Subcutaneous adipose tissue (tissue), 4 donors: ENCODE results near the gene DPP3. TPM values are rescaled to one million over a fixed set of nuclear protein-coding genes. Genes with fewer than 3 reads are reported as not detected.

ENCODE experiments used
- total RNA-seq, 4 donors: library from RNA; depleted of rRNA; stranded (reverse); fragments of >200 nt; gene quantifications; one replicate each; pipeline ENCODE4 v1.1.0, GENCODE V29; 2016
- TF ChIP-seq, protein P1 (sequence below): fragments of 450-650 bp; IDR thresholded peaks from one replicate; pipeline ENCODE4 v1.5.1; 2016; ENCODE audit warnings: low read depth, mild to moderate bottlenecking, control low read depth, antibody characterized with exemption, moderate library complexity

The DPP3 gene
- total RNA-seq, 4 donors from 2014 or later = 12.6 to 17.8 (median 15.7) TPM

DNA sequence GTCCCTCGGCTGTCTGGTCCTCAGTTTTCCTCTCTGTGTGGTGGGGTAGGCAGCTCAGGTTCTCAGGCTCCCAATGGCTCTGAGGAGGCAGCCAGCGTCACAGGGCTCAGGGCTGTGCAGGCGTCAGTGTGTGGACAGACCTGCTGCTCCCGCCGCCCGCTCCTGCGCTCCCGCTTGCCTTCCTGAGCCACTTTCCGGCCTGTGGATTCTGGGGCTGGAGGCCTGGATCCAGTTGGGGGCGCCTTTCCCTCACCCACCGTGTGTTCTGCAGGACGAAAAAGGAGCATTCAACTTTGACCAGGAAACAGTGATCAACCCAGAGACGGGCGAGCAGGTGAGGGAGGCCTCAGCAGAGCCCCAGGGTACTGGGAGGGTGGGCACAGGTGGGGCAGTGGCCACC lies 14.7 kb downstream of the DPP3 start:
- TF ChIP-seq, protein P1, sequence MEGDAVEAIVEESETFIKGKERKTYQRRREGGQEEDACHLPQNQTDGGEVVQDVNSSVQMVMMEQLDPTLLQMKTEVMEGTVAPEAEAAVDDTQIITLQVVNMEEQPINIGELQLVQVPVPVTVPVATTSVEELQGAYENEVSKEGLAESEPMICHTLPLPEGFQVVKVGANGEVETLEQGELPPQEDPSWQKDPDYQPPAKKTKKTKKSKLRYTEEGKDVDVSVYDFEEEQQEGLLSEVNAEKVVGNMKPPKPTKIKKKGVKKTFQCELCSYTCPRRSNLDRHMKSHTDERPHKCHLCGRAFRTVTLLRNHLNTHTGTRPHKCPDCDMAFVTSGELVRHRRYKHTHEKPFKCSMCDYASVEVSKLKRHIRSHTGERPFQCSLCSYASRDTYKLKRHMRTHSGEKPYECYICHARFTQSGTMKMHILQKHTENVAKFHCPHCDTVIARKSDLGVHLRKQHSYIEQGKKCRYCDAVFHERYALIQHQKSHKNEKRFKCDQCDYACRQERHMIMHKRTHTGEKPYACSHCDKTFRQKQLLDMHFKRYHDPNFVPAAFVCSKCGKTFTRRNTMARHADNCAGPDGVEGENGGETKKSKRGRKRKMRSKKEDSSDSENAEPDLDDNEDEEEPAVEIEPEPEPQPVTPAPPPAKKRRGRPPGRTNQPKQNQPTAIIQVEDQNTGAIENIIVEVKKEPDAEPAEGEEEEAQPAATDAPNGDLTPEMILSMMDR = no peak

DNA sequence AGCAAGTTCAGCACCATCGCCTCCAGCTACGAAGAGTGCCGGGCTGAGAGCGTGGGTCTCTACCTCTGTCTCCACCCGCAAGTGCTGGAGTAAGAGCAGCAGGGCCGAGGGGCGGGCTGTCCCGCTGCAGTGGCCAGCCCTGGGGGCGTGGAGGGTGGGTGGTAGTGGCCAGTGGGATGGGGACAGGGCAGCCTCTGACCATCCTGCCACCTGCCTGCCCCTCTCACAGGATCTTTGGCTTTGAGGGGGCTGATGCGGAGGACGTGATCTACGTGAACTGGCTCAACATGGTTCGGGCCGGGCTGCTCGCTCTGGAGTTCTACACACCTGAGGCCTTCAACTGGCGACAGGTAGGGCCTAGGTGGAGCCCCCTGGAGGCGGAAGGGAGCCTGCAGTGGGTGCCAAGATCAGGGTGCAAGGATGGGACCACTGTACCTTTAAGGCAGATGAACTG lies 15.2 kb downstream of the DPP3 start:
- TF ChIP-seq, protein P1 = no peak

DNA sequence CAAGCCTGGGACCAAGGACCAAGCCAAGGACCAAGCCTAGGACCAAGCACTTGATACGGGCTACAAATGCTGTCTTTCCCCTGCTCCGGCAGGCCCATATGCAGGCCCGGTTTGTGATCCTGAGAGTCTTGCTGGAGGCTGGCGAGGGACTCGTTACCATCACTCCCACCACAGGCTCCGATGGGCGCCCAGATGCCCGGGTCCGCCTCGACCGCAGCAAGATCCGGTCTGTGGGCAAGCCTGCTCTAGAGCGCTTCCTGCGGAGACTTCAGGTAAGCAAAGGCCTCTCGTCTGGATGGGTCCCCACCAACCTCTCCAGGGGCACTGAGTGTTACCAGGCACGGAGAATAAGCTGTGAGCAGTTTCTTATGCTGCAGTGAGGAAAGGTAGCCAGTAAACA lies 17.0 kb downstream of the DPP3 start:
- TF ChIP-seq, protein P1 = no peak

DNA sequence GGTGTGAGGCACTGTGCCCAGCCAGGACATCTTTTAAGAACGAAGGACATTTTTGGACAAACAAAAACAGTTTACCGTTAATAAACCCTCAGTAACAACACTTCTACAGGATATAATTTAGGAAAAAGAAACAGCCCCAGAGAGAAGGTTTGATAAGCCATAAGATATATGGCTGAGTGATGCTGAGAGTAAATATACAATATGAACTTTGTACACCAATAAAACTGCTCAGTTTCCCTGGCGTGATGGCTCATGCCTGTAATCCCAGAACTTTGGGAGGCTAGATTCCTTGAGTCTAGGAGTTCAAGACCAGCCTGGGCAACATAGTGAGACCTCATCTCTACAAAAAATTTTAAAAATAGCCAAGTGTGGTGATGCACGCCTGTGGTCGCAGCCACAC lies 18.3 kb downstream of the DPP3 start:
- TF ChIP-seq, protein P1 = no peak

DNA sequence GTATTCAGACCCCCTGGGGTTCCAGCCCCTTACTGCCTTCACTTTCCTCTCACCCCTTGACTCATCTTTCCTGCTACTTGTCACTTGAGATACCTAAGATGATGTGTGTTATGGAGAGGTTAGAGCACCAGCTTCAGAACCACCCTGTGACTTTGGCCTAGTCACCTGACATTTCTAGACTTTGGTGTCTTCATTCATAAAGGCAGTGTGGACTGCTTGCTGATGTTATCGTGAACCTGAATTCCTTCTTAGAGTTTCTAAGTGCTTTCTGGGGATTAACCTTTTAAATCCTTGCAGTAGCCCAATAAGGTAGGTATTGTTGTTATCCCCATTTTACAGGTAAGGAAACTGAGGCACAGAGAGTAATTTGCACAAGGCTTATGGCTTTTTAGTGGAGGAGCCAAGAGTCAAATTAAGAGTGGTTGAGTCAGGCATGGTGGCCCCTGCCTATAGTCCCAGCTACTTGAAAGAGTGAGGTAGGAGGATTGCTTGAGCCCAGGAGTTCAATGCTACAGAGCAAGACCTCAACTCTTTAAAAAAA lies 25.1 kb downstream of the DPP3 start:
- TF ChIP-seq, protein P1 = no peak

DNA sequence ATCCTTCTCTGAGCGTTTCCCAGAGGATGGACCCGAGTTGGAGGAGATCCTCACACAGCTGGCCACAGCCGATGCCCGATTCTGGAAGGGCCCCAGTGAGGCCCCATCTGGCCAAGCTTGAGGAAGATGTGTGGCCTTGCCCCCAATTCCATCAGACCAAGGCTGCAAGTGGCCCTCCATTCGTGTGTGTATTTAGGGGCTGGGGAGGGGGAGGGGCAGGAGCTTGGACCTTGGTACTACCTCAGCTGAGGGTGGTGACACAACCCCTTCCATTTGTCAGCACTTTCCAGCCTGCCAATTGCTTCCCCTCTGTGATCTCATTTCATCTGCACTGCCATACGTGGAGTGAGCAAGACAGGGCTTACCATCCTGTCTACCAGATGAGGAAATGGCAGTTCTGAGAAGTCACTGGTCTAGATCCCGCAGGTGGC lies 28.9 kb downstream of the DPP3 start:
- TF ChIP-seq, protein P1 = no peak

DNA sequence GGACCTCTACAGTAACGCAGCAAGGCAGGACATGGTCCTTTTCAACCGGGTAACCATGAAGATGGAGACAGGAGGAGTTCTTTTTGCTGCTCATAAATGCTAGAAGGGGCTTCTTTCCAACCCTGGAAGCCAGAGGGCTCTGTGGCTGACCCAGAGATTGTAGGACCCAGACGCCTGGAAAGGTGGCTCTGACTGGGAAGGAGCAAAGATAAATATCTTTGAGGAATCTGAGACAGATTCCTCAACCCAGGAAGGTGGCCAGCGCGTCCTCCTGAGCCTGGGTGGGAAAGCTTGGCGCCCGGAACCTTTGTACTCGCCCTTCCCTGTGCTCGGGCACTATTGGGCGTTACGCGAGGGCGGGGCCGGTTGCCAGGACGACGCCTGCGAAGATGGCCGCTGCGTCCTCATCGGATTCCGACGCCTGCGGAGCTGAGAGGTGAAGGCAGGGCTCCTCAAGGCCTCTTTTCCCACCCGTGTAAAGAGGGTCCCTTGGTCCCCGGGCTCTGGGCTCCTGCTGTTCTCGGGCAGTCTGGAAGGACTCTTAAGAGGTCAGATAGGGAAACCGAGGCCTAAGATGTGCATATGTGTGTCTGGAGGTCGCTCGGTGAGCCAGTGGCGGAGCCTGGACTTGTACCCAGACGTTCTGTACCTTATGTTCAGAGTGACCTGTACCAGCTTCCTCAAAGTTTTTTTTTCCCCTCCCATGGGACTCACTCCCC lies 30.2 kb downstream of the DPP3 start, which contains the start of gene BBS1:
TSS of gene BBS1 (plus strand) at position 365 of the 719 bp plus-strand sequence. CDS start at position 390, 25 bp downstream.
- TF ChIP-seq, protein P1 = no peak
